Astrocyte (in vitro differentiated cells and primary cell): ENCODE data around the gene RAPGEF4.

Source experiments
- EZH2 ChIP-seq: IDR thresholded peaks from 2 replicates; pipeline ENCODE4 v1.6.1; 2012; ENCODE audit warnings: mild to moderate bottlenecking, low read length, inconsistent platforms; ENCODE audit not compliant: insufficient read depth
- TF ChIP-seq, protein P1 (sequence below): IDR thresholded peaks from 2 replicates; pipeline ENCODE4 v1.5.1; 2011; ENCODE audit warnings: low read depth, mild to moderate bottlenecking, inconsistent platforms, low read length, moderate library complexity; ENCODE audit not compliant: insufficient read depth

- TF ChIP-seq, protein P1, sequence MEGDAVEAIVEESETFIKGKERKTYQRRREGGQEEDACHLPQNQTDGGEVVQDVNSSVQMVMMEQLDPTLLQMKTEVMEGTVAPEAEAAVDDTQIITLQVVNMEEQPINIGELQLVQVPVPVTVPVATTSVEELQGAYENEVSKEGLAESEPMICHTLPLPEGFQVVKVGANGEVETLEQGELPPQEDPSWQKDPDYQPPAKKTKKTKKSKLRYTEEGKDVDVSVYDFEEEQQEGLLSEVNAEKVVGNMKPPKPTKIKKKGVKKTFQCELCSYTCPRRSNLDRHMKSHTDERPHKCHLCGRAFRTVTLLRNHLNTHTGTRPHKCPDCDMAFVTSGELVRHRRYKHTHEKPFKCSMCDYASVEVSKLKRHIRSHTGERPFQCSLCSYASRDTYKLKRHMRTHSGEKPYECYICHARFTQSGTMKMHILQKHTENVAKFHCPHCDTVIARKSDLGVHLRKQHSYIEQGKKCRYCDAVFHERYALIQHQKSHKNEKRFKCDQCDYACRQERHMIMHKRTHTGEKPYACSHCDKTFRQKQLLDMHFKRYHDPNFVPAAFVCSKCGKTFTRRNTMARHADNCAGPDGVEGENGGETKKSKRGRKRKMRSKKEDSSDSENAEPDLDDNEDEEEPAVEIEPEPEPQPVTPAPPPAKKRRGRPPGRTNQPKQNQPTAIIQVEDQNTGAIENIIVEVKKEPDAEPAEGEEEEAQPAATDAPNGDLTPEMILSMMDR: no peak
- no peak for TF ChIP-seq EZH2
Measured at GRCh38 chr2:172951554-172951953, 215.9 kb downstream of the RAPGEF4 start.
